SK-N-SH treated with all-trans-retinoic acid at 6 μM for 48 hours (cell line): Measurements from ENCODE around the gene LTF.

Experiments used
- ATAC-seq: fragments of 200-7000 bp; cut with Tn5 transposase; 3 replicates; pipeline ENCODE4 v1.9.1; 2020; ENCODE audit warnings: mild to moderate bottlenecking, moderate library complexity
- ARNTL ChIP-seq: fragments of 450-650 bp; formaldehyde crosslinking; IDR thresholded peaks from 2 replicates; pipeline ENCODE4 v1.5.0; 2020; ENCODE audit warnings: low read depth, mild to moderate bottlenecking, moderate library complexity, borderline replicate concordance
- BACH2 ChIP-seq: fragments of 250-450 bp; sonication (Bioruptor Pico); IDR thresholded peaks from 2 replicates; pipeline ENCODE4 v1.9.0; 2021; ENCODE audit warnings: mild to moderate bottlenecking, borderline replicate concordance
- CREB5 ChIP-seq: fragments of 250-450 bp; sonication (Bioruptor Pico); IDR thresholded peaks from 2 replicates; pipeline ENCODE4 v1.5.1; 2020; ENCODE audit warnings: low read depth, mild to moderate bottlenecking, moderate library complexity
- CSRNP3 ChIP-seq: fragments of 250-450 bp; sonication (Bioruptor Pico); IDR thresholded peaks from 2 replicates; pipeline ENCODE4 v1.5.1; 2021; ENCODE audit warnings: mild to moderate bottlenecking, moderate library complexity
- ESRRG ChIP-seq: fragments of 250-450 bp; sonication (Bioruptor Pico); IDR thresholded peaks from 2 replicates; pipeline ENCODE4 v1.6.1; 2021; ENCODE audit warnings: mild to moderate bottlenecking
- GLIS3 ChIP-seq: fragments of 250-450 bp; sonication (Bioruptor Pico); IDR thresholded peaks from 2 replicates; pipeline ENCODE4 v1.5.0; 2020; ENCODE audit warnings: mild to moderate bottlenecking, moderate library complexity
- OSR1 ChIP-seq: fragments of 250-450 bp; sonication (Bioruptor Pico); IDR thresholded peaks from 2 replicates; pipeline ENCODE4 v1.8.0; 2022; ENCODE audit warnings: moderate library complexity, mild to moderate bottlenecking, inconsistent platforms
- PATZ1 ChIP-seq: fragments of 250-450 bp; sonication (Bioruptor Pico); IDR thresholded peaks from 2 replicates; pipeline ENCODE4 v1.8.0; 2020; ENCODE audit warnings: mild to moderate bottlenecking, moderate library complexity, borderline replicate concordance
- POU6F1 ChIP-seq: fragments of 250-450 bp; sonication (Bioruptor Pico); IDR thresholded peaks from 2 replicates; pipeline ENCODE4 v1.8.0; 2021; ENCODE audit warnings: low read depth, mild to moderate bottlenecking, moderate library complexity, borderline replicate concordance
- PPARA ChIP-seq: fragments of 250-450 bp; sonication (Bioruptor Pico); IDR thresholded peaks from 2 replicates; pipeline ENCODE4 v1.5.0; 2020; ENCODE audit warnings: mild to moderate bottlenecking, borderline replicate concordance
- RARB ChIP-seq: fragments of 250-450 bp; sonication (Bioruptor Pico); IDR thresholded peaks from 2 replicates; pipeline ENCODE4 v1.8.0; 2021; ENCODE audit warnings: mild to moderate bottlenecking, moderate library complexity
- SNAI2 ChIP-seq: fragments of 250-450 bp; sonication (Bioruptor Pico); IDR thresholded peaks from 2 replicates; pipeline ENCODE4 v1.5.0; 2020; ENCODE audit warnings: mild to moderate bottlenecking, moderate library complexity
- TCF4 ChIP-seq: fragments of 250-450 bp; sonication (Bioruptor Pico); IDR thresholded peaks from 2 replicates; pipeline ENCODE4 v1.8.0; 2021; ENCODE audit warnings: mild to moderate bottlenecking, moderate library complexity, borderline replicate concordance
- TOX ChIP-seq: fragments of 250-450 bp; sonication (Bioruptor Pico); IDR thresholded peaks from 2 replicates; pipeline ENCODE4 v1.8.0; 2021; ENCODE audit warnings: mild to moderate bottlenecking, moderate library complexity, borderline replicate concordance
- TSHZ2 ChIP-seq: fragments of 250-450 bp; sonication (Bioruptor Pico); IDR thresholded peaks from 2 replicates; pipeline ENCODE4 v1.5.0; 2020; ENCODE audit warnings: mild to moderate bottlenecking, moderate library complexity
- ZC3H10 ChIP-seq: fragments of 250-450 bp; sonication (Bioruptor Pico); IDR thresholded peaks from 2 replicates; pipeline ENCODE4 v1.5.1; 2021; ENCODE audit warnings: mild to moderate bottlenecking, moderate library complexity
- ZFP3 ChIP-seq: fragments of 250-450 bp; sonication (Bioruptor Pico); IDR thresholded peaks from 2 replicates; pipeline ENCODE4 v1.5.0; 2020; ENCODE audit warnings: mild to moderate bottlenecking, moderate library complexity
- ZFP30 ChIP-seq: fragments of 450-650 bp; formaldehyde crosslinking; IDR thresholded peaks from 2 replicates; pipeline ENCODE4 v1.5.0; 2022; ENCODE audit warnings: mild to moderate bottlenecking, moderate library complexity
- ZNF565 ChIP-seq: fragments of 450-650 bp; formaldehyde crosslinking; conservative IDR thresholded peaks from 2 replicates; pipeline ENCODE4 v1.5.0; 2020; ENCODE audit warnings: low read depth, mild to moderate bottlenecking, moderate library complexity
- ZNF70 ChIP-seq: fragments of 450-650 bp; formaldehyde crosslinking; IDR thresholded peaks from 2 replicates; pipeline ENCODE4 v1.5.0; 2020; ENCODE audit warnings: mild to moderate bottlenecking, moderate library complexity
- ZNF8 ChIP-seq: fragments of 450-650 bp; formaldehyde crosslinking; IDR thresholded peaks from 2 replicates; pipeline ENCODE4 v1.5.0; 2020; ENCODE audit warnings: mild to moderate bottlenecking, moderate library complexity

The LTF gene

GRCh38 chr3:46440531-46441294, 24.0 kb downstream of the LTF start:
- no peak for ATAC-seq
- TF ChIP-seq ZC3H10 (no peak), ZNF565 (CRISPR knock-in tag) (no peak), ZNF8 (CRISPR knock-in tag) (no peak), ZFP3 (CRISPR knock-in tag) (no peak), TOX (no peak), CSRNP3 (no peak), ARNTL (CRISPR knock-in tag) (no peak), ZFP30 (CRISPR knock-in tag) (no peak), ZNF70 (CRISPR knock-in tag) (no peak), SNAI2 (CRISPR knock-in tag) (no peak), BACH2 (CRISPR knock-in tag) (no peak), CREB5 (no peak), OSR1 (CRISPR knock-in tag) (no peak), TCF4 (CRISPR knock-in tag) (no peak)

GRCh38 chr3:46438831-46439230, 25.9 kb downstream of the LTF start:
- TF ChIP-seq PATZ1 (CRISPR knock-in tag): no peak
- TF ChIP-seq ARNTL (CRISPR knock-in tag): no peak
- TF ChIP-seq ZNF565 (CRISPR knock-in tag): no peak
- TF ChIP-seq ZC3H10: no peak
- TF ChIP-seq TCF4 (CRISPR knock-in tag): no peak
- TF ChIP-seq CREB5: no peak
- TF ChIP-seq TOX: no peak
- no peak for ATAC-seq

- TF ChIP-seq PATZ1 (CRISPR knock-in tag): no peak
- TF ChIP-seq POU6F1 (CRISPR knock-in tag): no peak
- no peak for TF ChIP-seq GLIS3
- no peak for TF ChIP-seq RARB (CRISPR knock-in tag)
- TF ChIP-seq TCF4 (CRISPR knock-in tag): no peak
- no peak for TF ChIP-seq BACH2 (CRISPR knock-in tag)
- TF ChIP-seq TSHZ2 (CRISPR knock-in tag): no peak
- no peak for TF ChIP-seq ZNF70 (CRISPR knock-in tag)
- TF ChIP-seq ESRRG (CRISPR knock-in tag): no peak
- TF ChIP-seq ZC3H10: no peak
- no peak for TF ChIP-seq ARNTL (CRISPR knock-in tag)
- TF ChIP-seq ZNF565 (CRISPR knock-in tag): no peak
- no peak for TF ChIP-seq OSR1 (CRISPR knock-in tag)
- TF ChIP-seq ZFP30 (CRISPR knock-in tag): no peak
- no peak for TF ChIP-seq SNAI2 (CRISPR knock-in tag)
- TF ChIP-seq PPARA (CRISPR knock-in tag): no peak
- TF ChIP-seq ZNF8 (CRISPR knock-in tag): no peak
- no peak for TF ChIP-seq TOX
- ATAC-seq: no peak
Measured at GRCh38 chr3:46435081-46435726, 29.5 kb downstream of the LTF start.
